D721Med (cell line): ENCODE measurements around the gene LMO2.

Experiments
- DNase-seq: peaks from one replicate; pipeline ENCODE4 v3.0.0; 2011; ENCODE audit warnings: low spot score; ENCODE audit not compliant: insufficient read length
- FAIRE-seq: peaks from 2 replicates; lab custom pipeline; 2011; peaks lifted over from hg19 to GRCh38; lab: Jason Lieb, UNC
- TF ChIP-seq, protein P1 (sequence below): IDR thresholded peaks from 2 replicates; pipeline ENCODE4 v1.5.1; 2012; ENCODE audit warnings: mild to moderate bottlenecking, control low read depth; ENCODE audit not compliant: insufficient read depth; ENCODE audit errors: missing control alignments

Gene LMO2

DNA sequence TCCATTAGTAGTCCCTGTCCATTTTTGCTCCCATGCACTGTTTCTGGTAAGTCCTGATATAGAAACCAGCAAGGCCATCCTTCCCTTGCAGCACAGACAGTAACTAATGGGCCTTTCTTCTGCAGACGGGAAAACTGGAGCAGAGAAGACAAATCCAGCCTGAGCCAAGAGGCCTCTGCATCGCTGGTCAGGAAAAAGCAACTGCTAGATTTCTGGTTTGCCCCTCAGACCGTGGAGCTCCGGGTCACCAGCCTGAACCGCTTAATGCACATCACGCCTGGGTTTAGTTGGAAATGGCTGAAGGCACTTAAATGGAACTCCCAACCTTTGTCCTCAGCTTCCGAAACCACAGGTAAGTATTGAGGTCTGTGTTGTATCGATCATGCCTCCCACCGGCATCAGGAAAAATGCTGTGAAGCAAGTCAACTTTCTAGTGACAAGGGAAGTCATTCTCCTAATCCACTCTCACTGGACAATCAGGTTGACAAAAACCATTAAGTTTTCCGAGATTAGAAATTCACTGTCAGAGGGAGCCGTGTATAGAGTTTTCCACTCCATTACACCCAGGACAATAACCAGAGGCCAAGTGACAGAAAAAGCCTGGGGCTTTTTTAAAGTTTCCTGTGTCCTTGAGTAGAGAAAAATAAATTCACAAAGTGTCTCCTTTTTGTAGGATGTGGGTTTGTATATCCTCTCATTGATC, 14.8 kb upstream of the LMO2 start:
- no peak for DNase-seq
- FAIRE-seq, result no peak
- TF ChIP-seq, protein P1, sequence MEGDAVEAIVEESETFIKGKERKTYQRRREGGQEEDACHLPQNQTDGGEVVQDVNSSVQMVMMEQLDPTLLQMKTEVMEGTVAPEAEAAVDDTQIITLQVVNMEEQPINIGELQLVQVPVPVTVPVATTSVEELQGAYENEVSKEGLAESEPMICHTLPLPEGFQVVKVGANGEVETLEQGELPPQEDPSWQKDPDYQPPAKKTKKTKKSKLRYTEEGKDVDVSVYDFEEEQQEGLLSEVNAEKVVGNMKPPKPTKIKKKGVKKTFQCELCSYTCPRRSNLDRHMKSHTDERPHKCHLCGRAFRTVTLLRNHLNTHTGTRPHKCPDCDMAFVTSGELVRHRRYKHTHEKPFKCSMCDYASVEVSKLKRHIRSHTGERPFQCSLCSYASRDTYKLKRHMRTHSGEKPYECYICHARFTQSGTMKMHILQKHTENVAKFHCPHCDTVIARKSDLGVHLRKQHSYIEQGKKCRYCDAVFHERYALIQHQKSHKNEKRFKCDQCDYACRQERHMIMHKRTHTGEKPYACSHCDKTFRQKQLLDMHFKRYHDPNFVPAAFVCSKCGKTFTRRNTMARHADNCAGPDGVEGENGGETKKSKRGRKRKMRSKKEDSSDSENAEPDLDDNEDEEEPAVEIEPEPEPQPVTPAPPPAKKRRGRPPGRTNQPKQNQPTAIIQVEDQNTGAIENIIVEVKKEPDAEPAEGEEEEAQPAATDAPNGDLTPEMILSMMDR, result no peak

DNA sequence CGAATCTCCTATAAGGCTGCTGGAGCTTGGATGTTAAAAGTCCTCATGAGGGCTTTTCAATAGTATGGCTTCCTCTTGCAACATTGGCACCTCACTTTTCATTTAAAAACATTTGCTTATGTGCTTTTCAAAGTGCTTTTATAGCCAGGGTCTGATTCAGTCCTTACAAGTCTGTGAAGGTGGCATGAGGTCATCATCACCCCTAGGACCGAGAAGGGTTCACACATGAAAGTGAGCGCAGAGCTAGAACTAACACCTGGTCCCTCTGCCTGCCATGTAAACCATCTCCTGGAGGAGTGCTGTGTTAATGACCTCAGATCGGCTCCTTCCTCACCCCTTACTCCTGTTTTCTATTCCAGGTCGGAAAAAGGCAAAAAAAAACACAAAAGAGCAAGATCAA, 12.2 kb upstream of the LMO2 start:
- TF ChIP-seq, protein P1, result no peak
- FAIRE-seq (no peak), DNase-seq (no peak)

DNA sequence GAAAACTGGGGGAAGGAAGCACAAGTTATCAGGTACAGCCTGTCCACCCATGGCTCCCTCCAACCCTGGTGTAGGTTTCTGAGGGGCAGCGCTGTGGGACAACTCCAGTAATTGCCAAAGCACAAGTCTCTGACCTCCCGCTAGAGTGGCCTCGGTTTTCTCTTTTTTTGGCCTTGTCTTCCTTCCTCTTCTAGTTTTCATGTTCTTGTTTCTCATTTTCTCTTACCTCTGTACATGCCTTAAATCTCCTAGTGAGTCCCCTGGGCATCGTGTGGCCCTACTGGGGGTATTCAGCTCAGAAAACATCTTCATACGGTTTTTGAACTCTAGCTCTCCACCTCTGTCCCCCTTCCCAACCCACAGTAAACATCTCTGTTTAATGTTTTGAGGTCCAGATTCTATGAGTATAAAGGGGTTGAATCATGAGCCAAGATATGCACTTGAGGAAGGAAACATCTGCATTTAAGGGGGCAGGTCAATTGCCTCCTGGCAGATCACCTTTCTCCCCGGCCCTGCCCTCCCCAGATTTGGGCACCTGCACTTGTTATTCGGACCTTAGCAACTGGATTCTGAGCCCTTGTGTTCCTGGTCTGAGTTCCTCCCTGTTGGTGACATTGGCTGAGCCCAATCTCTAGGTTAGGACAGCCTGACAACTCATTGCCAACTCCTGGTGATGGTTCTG, 8.4 kb upstream of the LMO2 start:
- FAIRE-seq (no peak), DNase-seq (no peak)
- TF ChIP-seq, protein P1, result no peak

DNA sequence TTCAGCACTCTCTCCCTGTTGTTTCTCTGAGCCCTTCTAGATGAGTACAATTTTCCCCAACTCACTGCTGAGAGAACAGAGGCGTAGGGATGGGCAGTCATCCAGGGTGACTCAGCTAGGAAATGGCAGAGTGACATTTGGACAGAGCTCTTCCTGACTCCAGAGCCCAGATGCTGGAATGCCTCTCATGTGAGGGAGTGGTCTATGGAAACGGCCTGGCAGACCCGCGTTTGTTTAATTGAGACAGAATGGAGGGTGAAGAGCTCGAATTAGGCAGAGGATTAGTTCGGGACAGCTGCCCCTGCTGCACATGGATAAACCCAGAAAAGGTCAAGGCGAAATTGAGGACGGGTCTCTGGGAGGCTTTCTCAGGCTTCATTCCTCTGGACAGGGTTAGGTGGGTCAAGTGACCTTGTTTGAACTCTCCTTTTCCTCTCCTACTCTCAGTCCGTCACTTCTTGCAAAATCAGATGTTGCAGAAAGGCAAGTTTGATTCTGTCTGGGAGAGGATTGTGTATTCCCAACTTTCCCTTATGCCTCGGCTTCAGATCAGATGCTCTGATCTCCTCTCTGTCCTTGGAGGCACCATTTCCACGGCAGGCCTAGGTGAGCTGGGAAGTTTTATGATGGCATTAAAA, 7.6 kb upstream of the LMO2 start:
- TF ChIP-seq, protein P1, result no peak
- DNase-seq (no peak), FAIRE-seq (no peak)

DNA sequence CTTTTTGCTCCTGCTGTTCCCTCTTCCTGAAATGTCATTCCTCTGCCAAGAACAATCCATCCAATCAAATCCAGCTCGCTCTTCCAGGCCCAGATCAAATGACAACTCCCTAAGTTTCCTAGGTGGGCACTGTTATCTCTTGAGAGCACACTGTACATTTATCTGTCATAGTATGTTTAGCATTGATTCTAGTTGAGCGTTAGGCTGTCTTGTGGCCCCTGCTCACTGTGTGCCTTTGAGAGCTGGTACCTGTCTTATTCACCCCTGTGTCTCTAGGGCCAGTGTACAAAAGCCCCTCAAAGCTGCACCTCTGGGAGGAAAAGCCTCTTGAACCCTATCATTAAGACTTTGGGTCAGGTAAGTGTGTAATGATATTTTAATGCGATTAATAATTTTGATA, 7.1 kb upstream of the LMO2 start:
- TF ChIP-seq, protein P1, result no peak
- no peak for FAIRE-seq
- DNase-seq, result no peak

DNA sequence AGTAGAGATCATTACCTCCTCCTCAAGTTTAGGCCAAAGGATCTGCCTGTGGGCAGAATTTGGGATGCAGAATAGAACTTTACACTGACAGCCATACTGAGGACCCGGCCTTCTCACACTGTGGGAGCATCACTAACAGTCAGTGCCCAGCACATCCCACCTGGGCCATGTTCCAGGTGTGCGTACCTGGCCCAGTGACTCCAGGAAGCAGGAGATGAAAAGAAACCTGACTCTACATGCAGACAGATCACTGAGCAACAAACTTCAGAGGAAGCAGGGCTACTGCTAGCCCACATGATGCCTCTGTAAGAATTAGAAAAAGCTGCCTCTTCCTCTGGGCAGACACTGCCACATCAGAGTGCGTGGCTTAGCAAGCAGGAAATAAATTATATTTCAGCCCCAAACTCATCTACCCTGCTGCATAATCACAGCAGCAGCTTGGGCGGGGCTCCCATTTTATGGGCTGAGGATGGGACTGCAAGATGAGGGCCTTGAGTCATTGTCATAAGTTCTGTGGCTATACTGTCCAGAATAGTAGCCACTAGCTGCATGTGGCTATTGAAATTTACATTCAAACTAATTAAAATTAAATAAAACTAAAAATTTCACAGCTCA, 6.0 kb upstream of the LMO2 start:
- FAIRE-seq, result no peak
- DNase-seq, result no peak
- TF ChIP-seq, protein P1, result no peak
